NT2/D1 (cell line): Measurements from ENCODE around the gene ERC2.

Experiments used
- DNase-seq: peaks from one replicate; pipeline ENCODE4 v3.0.0-alpha.2; 2011; ENCODE audit warnings: low read depth, low spot score
- H3K27me3 ChIP-seq: 2 replicates; pipeline ENCODE4 v1.6.0; 2011; ENCODE audit warnings: mild to moderate bottlenecking; ENCODE audit not compliant: insufficient read length, insufficient read depth
- H3K36me3 ChIP-seq: 2 replicates; pipeline ENCODE4 v1.6.1; 2011; ENCODE audit warnings: mild to moderate bottlenecking, low read length, mixed read lengths; ENCODE audit not compliant: insufficient read depth, insufficient read length
- H3K4me1 ChIP-seq: 2 replicates; pipeline ENCODE4 v1.5.1; 2011; ENCODE audit not compliant: insufficient read depth, insufficient read length
- H3K4me3 ChIP-seq: 2 replicates; pipeline ENCODE4 v1.5.1; 2011; ENCODE audit warnings: low read depth; ENCODE audit not compliant: insufficient read length
- H3K9ac ChIP-seq: 2 replicates; pipeline ENCODE4 v1.6.0; 2011; ENCODE audit warnings: low read depth; ENCODE audit not compliant: insufficient read length
- H3K9me3 ChIP-seq: 2 replicates; pipeline ENCODE4 v1.5.1; 2011; ENCODE audit warnings: mild to moderate bottlenecking, low read length; ENCODE audit not compliant: insufficient read depth
- SUZ12 ChIP-seq: IDR thresholded peaks from 2 replicates; pipeline ENCODE4 v1.6.1; 2011; ENCODE audit not compliant: insufficient read length, insufficient read depth; ENCODE audit errors: extremely low read depth
- YY1 ChIP-seq: IDR thresholded peaks from 2 replicates; pipeline ENCODE4 v1.6.1; 2011; ENCODE audit not compliant: insufficient read length, insufficient read depth
- ZNF274 ChIP-seq: IDR thresholded peaks from 2 replicates; pipeline ENCODE4 v1.6.1; 2011; ENCODE audit warnings: mild to moderate bottlenecking, low read depth, low read length

The ERC2 gene

GRCh38 chr3:56410576-56410975 lies 57.7 kb downstream of the ERC2 start:
- no peaks in the 10 kb centered on the region for H3K9me3 ChIP-seq
- no peaks in the 10 kb centered on the region for H3K36me3 ChIP-seq
- H3K4me1 ChIP-seq = peaks cover 2% of the 10 kb centered on the region
- TF ChIP-seq SUZ12 (no peak), YY1 (no peak), ZNF274 (no peak)
- H3K27me3 ChIP-seq = no peaks in the 10 kb centered on the region
- no peak overlapping the region for H3K4me3 ChIP-seq
- H3K9ac ChIP-seq = no peak overlapping the region
- no peak for DNase-seq

GRCh38 chr3:56409790-56410189 lies 58.5 kb downstream of the ERC2 start:
- Histone ChIP-seq H3K9ac (no peak overlapping the region), H3K4me3 (no peak overlapping the region), H3K4me1 (peaks cover 2% of the 10 kb centered on the region), H3K27me3 (no peaks in the 10 kb centered on the region), H3K36me3 (no peaks in the 10 kb centered on the region), H3K9me3 (no peaks in the 10 kb centered on the region)
- TF ChIP-seq SUZ12 = no peak
- no peak for TF ChIP-seq YY1
- TF ChIP-seq ZNF274 = no peak
- DNase-seq = no peak

- Histone ChIP-seq H3K27me3 (no peaks in the 10 kb centered on the region), H3K9ac (no peak overlapping the region), H3K4me3 (no peak overlapping the region), H3K9me3 (no peaks in the 10 kb centered on the region), H3K4me1 (peaks cover 2% of the 10 kb centered on the region), H3K36me3 (no peaks in the 10 kb centered on the region)
- TF ChIP-seq SUZ12 = no peak
- no peak for TF ChIP-seq YY1
- TF ChIP-seq ZNF274 = no peak
- no peak for DNase-seq
Measured at GRCh38 chr3:56408761-56409196, 59.5 kb downstream of the ERC2 start.

GRCh38 chr3:56406826-56407515 lies 61.3 kb downstream of the ERC2 start:
- H3K36me3 ChIP-seq = no peaks in the 10 kb centered on the region
- H3K4me1 ChIP-seq = no peaks in the 10 kb centered on the region
- TF ChIP-seq ZNF274 (no peak), SUZ12 (no peak), YY1 (no peak)
- H3K4me3 ChIP-seq = no peak overlapping the region
- no peak for DNase-seq
- H3K27me3 ChIP-seq = no peaks in the 10 kb centered on the region
- 0 out of 2 replicates have a peak, but pooled peaks cover 5% of the 10 kb centered on the region for H3K9me3 ChIP-seq
- no peak overlapping the region for H3K9ac ChIP-seq

GRCh38 chr3:56404884-56405283 lies 63.4 kb downstream of the ERC2 start:
- no peaks in the 10 kb centered on the region for H3K4me1 ChIP-seq
- no peak overlapping the region for H3K4me3 ChIP-seq
- H3K36me3 ChIP-seq = no peaks in the 10 kb centered on the region
- no peak for DNase-seq
- no peaks in the 10 kb centered on the region for H3K27me3 ChIP-seq
- H3K9me3 ChIP-seq = 0 out of 2 replicates have a peak, but pooled peaks cover 5% of the 10 kb centered on the region
- H3K9ac ChIP-seq = no peak overlapping the region
- TF ChIP-seq SUZ12 = no peak
- TF ChIP-seq YY1 = no peak
- TF ChIP-seq ZNF274 = no peak

GRCh38 chr3:56398659-56399058 lies 69.6 kb downstream of the ERC2 start:
- DNase-seq = no peak
- no peak for TF ChIP-seq YY1
- no peak for TF ChIP-seq SUZ12
- TF ChIP-seq ZNF274 = no peak
- Histone ChIP-seq H3K9ac (no peak overlapping the region), H3K36me3 (no peaks in the 10 kb centered on the region), H3K4me3 (no peak overlapping the region), H3K27me3 (no peaks in the 10 kb centered on the region), H3K9me3 (0 out of 2 replicates have a peak, but pooled peaks cover 5% of the 10 kb centered on the region), H3K4me1 (no peaks in the 10 kb centered on the region)

- Histone ChIP-seq H3K4me3 (no peak overlapping the region), H3K27me3 (no peaks in the 10 kb centered on the region), H3K9me3 (0 out of 2 replicates have a peak, but pooled peaks cover 5% of the 10 kb centered on the region), H3K36me3 (no peaks in the 10 kb centered on the region), H3K9ac (no peak overlapping the region), H3K4me1 (no peaks in the 10 kb centered on the region)
- no peak for TF ChIP-seq YY1
- no peak for TF ChIP-seq ZNF274
- no peak for TF ChIP-seq SUZ12
- no peak for DNase-seq
Measured at GRCh38 chr3:56397798-56398197, 70.5 kb downstream of the ERC2 start.
